ENCODE data around the gene SCLY. TPM values are rescaled to one million over a fixed set of nuclear protein-coding genes. Genes with fewer than 3 reads are reported as not detected.

SCLY gene
- total and polyA plus RNA-seq, 7 donors, result 4.6 to 10.1 (median 6.5) TPM

DNA sequence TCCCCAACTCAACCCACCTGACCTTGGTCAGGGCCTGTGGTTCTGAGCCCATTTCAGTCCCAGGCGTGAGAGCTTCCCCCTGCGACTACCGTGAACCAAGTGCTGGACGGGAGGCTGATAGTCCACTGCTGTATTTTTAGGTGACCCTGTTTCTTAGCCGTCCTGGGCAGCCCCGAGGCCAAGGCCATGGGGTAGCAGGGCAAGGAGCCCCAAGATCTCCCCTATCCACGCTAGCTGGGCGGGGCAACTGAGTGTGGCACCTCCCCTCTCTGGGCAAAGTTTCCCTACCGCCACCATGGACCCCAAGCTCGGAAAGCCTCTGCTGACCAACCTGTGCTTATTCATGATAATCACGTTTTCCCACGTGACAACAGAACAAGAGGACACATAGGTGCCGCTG is 77.1 kb downstream of the SCLY start:
- no peaks in the 10 kb centered on the region for H3K9me3 ChIP-seq
- peaks cover 0 to 27% of the 10 kb centered on the region in 2 donors for H3K36me3 ChIP-seq (ENCODE audit: insufficient read depth in 1 of 2, low read depth in 1 of 2)
- H3K27ac ChIP-seq, result peak overlapping the region; percentile 99
- no peaks in the 10 kb centered on the region for H3K27me3 ChIP-seq (ENCODE audit: insufficient read depth in 3 of 3, low read length in 2 of 3)
- H3K4me1 ChIP-seq, result peaks cover 49% of the 10 kb centered on the region
- 49 to 61% (median 50%) methylated on average over 13 of the region's 13 CpGs for WGBS, 3 donors
- peak overlapping the region; percentile 83 for H3K4me3 ChIP-seq
- TF ChIP-seq, protein P1, sequence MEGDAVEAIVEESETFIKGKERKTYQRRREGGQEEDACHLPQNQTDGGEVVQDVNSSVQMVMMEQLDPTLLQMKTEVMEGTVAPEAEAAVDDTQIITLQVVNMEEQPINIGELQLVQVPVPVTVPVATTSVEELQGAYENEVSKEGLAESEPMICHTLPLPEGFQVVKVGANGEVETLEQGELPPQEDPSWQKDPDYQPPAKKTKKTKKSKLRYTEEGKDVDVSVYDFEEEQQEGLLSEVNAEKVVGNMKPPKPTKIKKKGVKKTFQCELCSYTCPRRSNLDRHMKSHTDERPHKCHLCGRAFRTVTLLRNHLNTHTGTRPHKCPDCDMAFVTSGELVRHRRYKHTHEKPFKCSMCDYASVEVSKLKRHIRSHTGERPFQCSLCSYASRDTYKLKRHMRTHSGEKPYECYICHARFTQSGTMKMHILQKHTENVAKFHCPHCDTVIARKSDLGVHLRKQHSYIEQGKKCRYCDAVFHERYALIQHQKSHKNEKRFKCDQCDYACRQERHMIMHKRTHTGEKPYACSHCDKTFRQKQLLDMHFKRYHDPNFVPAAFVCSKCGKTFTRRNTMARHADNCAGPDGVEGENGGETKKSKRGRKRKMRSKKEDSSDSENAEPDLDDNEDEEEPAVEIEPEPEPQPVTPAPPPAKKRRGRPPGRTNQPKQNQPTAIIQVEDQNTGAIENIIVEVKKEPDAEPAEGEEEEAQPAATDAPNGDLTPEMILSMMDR (IDR thresholded peaks at IDR 0.05), result no peak
- intact Hi-C loops (cut with DNase I), result loop anchor here (5.0 to 10.0 kb wide), 3 partner anchors 171 to 273 kb away; partner anchors contain the start of gene UBE2F (in 2 of the 2)
- DNase-seq (peak in 1 of 2 donors; percentile 63), ATAC-seq (peak in 1 of 4 donors; percentile 1)

DNA sequence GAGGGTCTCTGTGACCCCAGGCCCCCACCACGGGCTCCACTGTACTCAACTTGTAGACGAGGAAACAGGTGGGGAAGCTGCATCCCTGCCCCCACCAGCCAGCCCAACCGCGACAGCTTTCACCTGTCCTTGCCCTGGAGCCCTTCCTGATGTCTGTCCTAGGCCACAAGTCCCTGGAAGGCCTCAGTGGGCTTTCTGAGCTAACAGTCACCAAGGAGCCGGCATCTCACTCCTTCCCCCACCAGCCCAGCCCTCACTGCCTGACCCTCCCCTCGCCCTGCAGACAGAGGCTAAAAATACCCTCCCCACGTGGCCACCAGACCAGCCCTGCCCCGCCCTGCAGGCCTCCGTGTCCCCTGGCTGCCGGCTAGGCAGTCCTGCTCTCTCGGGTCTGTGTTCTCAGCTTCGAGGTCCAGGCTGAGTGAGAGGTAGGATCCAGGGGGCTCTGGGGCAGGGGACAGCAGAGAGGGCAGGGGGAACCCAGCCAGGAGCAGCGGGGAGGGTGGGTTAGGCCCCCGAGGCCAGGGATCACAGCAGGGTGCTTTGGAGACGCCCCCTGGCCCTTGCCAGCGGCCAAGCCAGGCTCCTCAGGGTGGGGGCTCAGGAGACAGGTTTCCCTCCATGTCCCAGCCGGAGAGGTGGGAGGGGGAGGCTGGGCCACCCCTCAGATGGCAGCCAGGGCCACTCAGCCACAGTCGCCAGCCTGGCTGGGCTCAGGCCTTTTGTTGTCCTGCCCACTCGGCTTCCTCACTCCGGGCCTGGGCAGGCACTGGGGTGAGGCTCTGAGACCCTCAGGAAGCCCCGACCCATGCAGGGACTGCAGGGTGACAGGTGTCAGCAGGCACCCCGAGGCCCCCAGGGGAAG is 77.8 kb downstream of the SCLY start, which contains the start of gene KLHL30:
Gene KLHL30, plus strand, starts transcription at position 338 of the 865 bp plus-strand sequence. CDS start 2,087 bp downstream, outside the sequence.
- ATAC-seq (peak; percentile 72 to 77 (median 73)), DNase-seq (peak; percentile 82 to 93)
- Histone ChIP-seq H3K9me3 (no peaks in the 10 kb centered on the region), H3K4me3 (peak within 1 kb of the TSS; percentile 83), H3K36me3 (ENCODE audit: insufficient read depth in 1 of 2, low read depth in 1 of 2) (peaks cover 0 to 33% of the 10 kb centered on the region in 2 donors), H3K4me1 (peaks cover 56% of the 10 kb centered on the region), H3K27me3 (ENCODE audit: insufficient read depth in 3 of 3, low read length in 2 of 3) (no peaks in the 10 kb centered on the region), H3K27ac (peak within 1 kb of the TSS; percentile 99)
- TF ChIP-seq, protein P1 (IDR thresholded peaks at IDR 0.05), result no peak
- intact Hi-C loops (cut with DNase I), result loop anchor here (5.0 to 10.0 kb wide), 3 partner anchors 171 to 274 kb away; partner anchors contain the start of gene UBE2F (in 2 of the 2)
- WGBS, 3 donors, result 20 to 23% (median 23%) methylated on average over 18 to 22 of the region's 22 CpGs

DNA sequence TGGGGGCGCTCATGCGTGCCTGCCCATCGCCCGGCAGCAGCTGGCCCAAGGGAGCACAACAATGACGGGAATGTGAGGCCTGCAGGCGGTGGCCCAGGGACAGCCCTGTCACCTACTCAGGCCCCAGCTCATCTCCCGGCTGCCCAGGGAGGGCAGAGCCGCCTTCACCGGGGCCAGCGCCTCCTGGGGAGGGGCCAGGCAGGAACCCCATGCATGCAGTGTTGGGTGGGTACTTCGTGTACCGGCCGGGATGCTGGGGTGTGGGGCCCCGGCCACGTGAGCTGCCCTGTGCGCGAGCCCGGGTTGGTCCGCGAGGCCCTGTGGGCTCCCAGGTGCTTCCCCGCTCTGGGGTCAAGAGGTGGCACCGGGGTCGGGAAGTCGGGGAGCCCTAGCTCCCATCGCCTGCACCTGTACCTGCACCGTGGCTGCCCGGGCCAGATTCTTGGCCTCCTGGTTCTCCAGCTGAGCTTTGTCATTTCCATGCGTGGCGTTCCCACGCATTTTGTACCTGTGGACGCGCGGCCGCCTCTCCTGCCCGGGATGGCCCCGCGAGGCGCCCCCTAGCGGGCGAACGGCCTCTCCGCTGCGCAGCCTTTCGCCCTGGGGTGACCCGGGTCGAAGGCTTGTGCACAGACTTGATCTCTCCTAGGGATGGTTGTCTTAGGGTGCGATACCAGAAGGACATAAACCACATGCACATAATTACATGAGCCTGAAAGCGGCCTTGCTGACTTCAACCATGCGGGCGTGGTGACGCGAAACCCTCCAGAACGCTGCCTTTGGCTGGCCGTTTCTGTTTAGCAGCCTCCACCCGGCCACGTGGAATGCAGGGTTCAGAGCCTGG is 78.6 kb downstream of the SCLY start:
- Histone ChIP-seq H3K36me3 (ENCODE audit: insufficient read depth in 1 of 2, low read depth in 1 of 2) (peaks cover 0 to 33% of the 10 kb centered on the region in 2 donors), H3K27me3 (ENCODE audit: insufficient read depth in 3 of 3, low read length in 2 of 3) (no peaks in the 10 kb centered on the region), H3K9me3 (no peaks in the 10 kb centered on the region), H3K4me1 (peaks cover 56% of the 10 kb centered on the region), H3K27ac (peak overlapping the region; percentile 99), H3K4me3 (peak overlapping the region; percentile 83)
- DNase-seq (peak in 1 of 2 donors; percentile 80), ATAC-seq (peak; percentile 22 to 39 (median 30))
- WGBS, 3 donors, result 29 to 52% (median 40%) methylated on average over 56 of the region's 56 CpGs
- intact Hi-C loops (cut with DNase I), result loop anchor here (5.0 to 10.0 kb wide), 5 partner anchors 172 to 275 kb away; partner anchors contain the start of gene UBE2F (in 2 of the 2)
- TF ChIP-seq, protein P1 (IDR thresholded peaks at IDR 0.05), result peak; percentile 75

DNA sequence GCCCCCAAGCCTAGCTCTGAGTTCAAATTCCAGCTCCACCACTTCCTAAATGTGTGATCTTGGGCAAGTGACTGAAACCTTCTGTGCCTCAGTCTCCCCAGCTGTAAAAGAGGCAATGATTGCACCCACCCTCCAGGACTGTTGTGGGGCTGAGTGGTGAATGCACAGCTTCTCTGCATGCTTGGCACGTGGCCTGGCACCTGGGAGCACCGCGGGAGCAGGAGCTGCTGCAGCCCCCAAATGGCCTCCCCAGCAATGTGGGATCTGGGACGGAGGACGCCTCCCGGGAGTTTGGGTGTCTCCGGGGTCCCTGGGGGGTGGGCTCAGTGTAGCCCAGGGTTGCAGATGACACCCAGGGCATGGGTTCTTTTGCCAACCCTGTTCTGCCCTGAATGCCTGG is 79.2 kb downstream of the SCLY start:
- no peaks in the 10 kb centered on the region for H3K9me3 ChIP-seq
- ATAC-seq, result no peak
- peaks cover 0 to 39% of the 10 kb centered on the region in 2 donors for H3K36me3 ChIP-seq (ENCODE audit: insufficient read depth in 1 of 2, low read depth in 1 of 2)
- H3K4me1 ChIP-seq, result peaks cover 55% of the 10 kb centered on the region
- H3K4me3 ChIP-seq, result peak overlapping the region; percentile 83
- TF ChIP-seq, protein P1 (IDR thresholded peaks at IDR 0.05), result no peak
- WGBS, 3 donors, result 79 to 80% (median 80%) methylated on average over 7 of the region's 7 CpGs
- no peak for DNase-seq
- no peaks in the 10 kb centered on the region for H3K27me3 ChIP-seq (ENCODE audit: insufficient read depth in 3 of 3, low read length in 2 of 3)
- peak overlapping the region; percentile 99 for H3K27ac ChIP-seq
- intact Hi-C loops (cut with DNase I), result loop anchor here (5.0 to 10.0 kb wide), 2 partner anchors 235 to 243 kb away; no protein-coding TSS in a partner anchor

Measured in psoas muscle (tissue), 8 donors.